ENCODE results near the gene MEF2A. TPM values are rescaled to one million over a fixed set of nuclear protein-coding genes. Genes with fewer than 3 reads are reported as not detected.

MEF2A gene
- polyA plus RNA-seq, 1 donor, result 56.4 TPM

DNA sequence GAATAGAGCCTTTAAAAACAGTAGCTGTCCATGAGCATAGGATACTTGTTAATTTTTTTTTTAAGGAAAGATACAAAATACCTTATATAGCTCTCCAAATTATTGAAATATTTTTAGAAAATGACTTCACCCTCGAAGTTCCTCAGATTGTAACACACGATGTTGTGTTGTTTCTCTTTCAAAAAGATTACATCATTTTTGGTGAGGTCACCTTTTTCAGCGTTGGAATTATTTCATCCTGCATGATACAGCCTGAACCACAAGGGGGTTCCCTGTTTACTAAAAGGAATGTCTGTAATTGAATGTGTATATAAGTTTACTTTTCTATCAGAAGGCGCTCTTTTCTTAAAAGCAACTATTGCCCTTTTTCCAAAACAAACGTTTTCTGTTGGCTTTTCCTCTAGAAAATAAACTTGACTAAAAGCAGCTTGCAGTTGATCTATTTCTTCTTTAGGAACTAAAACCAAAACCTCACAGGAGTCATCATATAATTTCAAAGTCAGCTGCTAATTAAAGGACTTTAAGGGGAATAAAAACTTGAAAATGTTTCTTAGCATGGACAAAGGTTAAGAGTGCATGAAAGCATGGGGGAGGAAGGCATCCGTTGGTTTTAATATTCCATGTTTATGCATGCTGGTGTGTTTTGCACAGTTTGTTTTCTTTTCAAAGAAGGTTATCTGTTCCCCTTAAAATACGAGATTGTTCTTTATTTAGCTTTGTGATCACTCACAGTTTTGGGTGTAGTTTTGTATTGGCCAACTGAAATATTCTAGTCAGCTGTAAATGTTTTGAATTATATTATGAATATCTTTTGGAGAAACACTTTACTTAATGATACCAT, 138.0 kb downstream of the MEF2A start:
- no peak for DNase-seq (ENCODE audit: low read depth)

DNA sequence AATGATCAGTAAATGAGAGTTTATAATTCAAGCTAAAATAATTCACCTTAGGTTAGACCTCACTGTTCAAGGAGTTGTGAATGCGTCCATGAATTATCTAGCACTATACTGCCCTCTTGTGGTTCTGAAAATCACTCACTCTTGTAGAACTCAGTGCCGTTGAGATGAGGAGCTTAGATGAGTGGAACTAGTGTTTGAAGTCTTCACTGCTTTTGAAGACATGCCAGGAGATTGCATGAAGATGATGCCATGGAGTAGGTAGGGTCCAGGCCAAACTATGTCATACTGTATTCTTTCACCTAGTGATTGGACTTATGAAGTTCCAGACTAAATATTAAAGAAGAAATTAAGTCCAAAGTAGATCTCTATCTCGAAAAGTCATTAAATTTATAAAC, 138.7 kb downstream of the MEF2A start:
- peak; percentile 85 for DNase-seq (ENCODE audit: low read depth)

DNA sequence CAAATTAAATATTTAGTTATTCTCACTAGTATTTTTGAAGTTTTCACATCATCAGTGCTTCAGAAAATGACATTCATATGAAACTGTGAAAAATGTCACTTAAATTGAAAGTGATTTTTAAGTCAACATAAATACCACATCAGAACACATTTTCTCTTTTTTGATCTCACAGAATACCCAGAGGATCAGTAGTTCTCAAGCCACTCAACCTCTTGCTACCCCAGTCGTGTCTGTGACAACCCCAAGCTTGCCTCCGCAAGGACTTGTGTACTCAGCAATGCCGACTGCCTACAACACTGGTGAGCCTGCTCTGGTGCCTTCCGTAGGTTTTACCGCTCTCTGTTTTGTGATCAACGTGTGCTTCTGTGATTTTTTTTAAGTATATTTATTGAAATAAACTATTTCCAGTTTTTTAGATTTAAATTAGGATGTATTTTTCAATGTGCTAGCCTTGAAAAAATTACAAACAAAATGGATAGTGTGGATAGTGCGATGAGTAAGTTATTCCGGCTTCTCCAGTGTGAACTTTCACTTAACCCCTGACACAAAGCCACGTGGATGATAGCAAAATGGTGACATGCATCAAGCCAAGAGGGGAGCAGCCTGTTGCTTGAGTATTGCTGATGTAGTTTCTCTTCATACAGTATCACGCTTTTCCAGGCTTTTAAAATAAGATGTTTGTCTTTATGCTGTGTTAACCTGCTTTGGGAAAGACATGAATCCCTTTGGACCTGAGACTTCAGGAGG, 140.9 kb downstream of the MEF2A start:
- DNase-seq (ENCODE audit: low read depth), result no peak

DNA sequence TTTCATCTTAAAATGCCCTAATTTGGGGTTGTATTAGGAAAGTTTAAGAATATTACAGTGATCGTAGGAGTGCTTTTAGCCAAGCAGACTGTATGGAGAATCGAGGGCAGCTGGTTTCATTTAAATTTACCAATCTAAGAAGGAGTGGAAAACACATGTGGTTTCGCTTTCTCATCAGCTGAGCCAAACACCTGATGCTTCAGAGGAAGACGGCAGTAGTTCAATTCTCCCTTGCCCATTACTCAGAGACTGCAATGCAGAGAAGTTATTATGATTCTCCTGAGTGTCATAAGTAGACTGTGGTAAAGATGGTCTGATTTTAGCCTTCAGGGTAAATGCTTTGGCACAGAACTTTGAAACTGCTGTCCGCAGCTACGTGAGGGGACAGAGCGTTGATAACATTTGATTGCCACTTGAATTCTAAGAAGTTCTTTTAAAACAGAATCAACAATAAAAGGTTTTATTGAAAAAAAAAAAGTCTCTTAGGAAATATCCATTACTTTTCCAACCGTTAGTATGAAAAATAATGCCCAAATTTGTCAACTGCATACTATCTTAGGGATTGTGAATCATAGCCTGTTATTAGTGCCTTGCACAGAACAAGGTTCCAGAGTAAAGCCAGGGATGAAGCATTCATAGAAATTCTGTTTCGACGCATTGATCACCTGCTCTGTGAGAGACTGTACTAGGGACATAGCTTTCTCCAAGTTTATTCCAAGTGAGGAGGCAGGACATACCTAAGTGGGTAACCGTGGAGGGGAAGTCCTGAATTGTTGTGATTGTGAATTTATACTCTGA, 141.9 kb downstream of the MEF2A start:
- no peak for DNase-seq (ENCODE audit: low read depth)

DNA sequence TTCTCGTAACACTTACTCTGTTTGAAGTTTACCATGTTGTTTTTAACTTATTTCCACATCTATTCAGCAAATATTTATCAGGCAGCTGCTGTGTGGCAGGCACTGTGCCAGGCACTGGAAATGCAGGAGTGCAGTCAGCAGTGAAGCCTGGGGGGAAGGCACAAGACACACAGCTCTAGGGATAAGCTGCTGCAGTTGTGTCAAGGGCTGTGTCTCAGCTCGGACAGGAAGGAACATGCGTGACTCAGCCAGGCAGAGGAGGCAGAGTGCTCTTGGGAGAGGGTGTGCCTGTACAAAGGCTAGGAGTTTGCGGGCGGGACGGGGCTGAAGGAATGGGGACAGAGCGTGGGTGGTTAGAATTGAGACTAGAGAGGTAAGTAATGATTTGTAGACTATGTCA, 142.8 kb downstream of the MEF2A start:
- no peak for DNase-seq (ENCODE audit: low read depth)

DNA sequence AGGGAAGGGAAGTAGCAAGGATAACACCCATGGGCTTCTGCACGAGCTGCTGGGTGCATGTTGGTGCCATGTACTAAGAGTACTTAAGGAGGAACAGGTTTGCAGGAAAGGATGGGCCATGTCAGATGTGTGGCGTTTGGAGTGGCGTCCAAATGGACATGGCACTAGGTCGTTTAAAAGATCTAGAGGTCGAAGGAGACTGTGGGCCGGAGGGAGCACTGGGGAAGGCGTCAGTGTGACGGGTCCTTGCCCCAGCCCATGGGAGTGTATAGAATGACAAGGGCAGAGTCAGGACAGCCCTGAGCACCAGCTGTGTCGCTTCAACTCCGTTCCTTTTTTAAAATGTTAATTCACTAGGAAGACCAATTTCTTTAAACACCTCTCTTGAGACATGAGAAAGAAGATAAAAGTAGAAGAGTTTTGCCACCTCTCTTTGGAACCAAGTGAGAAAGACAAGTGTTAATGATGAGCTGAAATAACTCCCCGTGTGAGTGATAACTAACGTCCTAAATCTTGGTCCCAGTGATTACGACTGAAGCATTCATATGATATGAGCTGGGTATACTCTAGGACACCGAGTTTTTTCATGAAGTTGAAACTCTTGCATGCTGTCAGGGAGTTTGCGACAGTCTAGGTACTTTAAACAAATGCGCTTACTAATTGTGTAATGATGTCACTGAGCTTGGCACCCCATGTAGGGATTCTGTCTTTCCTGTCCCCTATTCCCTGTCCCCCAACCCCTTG, 143.6 kb downstream of the MEF2A start:
- no peak for DNase-seq (ENCODE audit: low read depth)

DNA sequence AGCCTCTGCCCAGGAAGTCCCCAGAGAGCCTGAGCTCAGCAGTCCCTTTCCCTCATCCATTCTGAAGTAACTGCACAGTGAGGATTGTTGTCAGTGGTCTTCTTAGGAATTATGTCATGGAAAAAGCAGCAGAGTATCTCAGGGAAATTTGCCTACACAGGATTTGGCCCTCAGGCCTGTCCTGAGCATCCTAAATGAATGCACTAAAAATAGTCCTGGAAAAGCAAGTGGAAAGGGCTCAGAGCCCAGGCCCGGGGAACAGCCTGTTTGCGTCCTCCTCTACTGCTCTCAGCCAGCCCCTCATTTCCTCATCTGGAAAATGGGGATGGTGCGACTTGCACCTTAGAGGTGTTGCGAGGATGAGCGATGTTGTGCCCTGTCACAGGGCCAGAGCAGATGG, 145.8 kb downstream of the MEF2A start:
- no peak for DNase-seq (ENCODE audit: low read depth)

DNA sequence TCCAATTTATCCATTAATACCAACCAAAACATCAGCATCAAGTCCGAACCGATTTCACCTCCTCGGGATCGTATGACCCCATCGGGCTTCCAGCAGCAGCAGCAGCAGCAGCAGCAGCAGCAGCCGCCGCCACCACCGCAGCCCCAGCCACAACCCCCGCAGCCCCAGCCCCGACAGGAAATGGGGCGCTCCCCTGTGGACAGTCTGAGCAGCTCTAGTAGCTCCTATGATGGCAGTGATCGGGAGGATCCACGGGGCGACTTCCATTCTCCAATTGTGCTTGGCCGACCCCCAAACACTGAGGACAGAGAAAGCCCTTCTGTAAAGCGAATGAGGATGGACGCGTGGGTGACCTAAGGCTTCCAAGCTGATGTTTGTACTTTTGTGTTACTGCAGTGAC, 146.6 kb downstream of the MEF2A start:
- DNase-seq (ENCODE audit: low read depth), result no peak

DNA sequence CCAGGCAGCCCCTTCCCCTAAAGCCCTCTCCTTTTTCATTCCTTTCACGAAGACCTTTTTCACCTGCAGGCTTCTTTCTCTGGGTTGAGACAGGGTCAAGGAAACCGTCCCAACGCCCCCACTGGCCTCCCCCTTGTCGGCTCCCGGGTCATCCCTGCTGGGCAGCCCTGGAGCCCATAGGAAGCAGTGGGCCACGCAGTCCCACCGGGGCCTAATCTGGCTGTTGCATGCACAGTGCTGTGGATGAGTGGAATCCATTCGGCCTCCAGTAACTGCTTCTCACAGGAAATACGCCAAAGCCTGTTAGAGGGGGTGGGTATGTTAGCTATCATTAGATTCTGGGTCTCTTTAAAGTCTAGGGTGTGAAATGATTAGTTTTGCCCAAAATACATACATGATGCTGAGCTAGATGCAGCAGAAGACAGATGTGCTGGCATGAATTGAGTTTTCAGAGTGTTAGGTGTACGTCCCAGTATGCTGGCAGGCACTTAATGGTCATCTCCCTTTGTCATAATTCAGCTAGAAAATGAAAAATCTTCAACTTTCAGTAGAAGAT, 150.8 kb downstream of the MEF2A start:
- DNase-seq (ENCODE audit: low read depth), result no peak

DNA sequence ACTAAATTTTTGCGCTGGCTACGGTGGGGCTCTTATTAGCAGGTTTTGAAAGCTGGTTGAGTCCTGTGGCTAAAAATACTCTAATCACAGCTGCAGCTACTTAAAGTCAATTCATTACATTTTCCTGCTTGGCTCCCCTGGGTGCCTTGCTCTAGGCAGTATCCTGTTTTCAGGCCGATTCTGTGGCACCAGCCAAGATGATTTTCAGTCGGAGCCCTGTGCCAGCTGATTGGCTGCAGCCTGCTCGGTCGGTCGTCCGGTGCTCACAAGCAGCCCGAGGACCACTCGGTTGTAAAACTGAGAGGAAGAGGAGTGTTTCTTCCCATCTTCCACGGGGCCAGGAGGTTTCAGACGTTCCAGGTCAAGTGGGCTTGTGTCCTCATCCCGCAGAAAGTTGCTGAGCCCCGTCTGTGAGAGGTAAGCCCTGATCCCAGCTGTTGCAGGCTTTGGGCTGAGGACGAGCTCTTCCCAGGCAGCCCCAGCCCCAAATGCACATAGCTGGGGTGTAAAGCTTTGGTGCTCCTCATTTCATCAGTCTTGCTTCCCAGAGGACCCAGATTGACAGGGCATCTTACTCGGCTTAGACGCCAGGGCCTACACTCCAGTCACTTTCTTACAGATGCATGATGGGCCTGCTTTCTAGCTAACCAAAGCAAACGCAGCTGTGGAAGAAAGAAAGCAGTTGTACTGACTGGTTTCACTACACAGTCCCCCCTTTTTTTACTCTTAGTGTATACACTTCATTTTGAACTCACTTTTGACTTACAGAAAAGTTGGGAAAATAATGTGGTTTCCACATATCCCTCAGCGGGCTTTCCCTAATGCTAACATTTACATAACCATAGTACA, 151.6 kb downstream of the MEF2A start:
- DNase-seq (ENCODE audit: low read depth), result no peak

DNA sequence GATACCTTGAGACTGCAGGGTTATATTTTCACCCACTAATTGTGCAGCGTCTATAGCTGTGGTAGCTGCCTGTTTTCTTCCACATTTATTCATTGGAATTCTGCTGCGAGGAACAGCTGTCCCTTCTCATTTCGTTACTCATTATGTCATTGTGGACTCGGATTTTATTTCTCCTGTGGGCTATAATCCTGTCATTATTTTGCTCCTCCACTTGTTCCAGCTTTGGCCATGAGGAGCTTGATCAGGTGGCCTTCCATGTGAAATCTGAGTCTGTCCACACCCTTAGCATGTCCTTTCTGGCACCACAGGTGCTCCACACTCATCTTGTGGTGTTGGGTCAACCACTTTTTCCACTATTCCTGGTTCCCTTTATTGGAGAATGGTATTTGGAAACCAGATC, 152.6 kb downstream of the MEF2A start:
- DNase-seq (ENCODE audit: low read depth), result no peak

DNA sequence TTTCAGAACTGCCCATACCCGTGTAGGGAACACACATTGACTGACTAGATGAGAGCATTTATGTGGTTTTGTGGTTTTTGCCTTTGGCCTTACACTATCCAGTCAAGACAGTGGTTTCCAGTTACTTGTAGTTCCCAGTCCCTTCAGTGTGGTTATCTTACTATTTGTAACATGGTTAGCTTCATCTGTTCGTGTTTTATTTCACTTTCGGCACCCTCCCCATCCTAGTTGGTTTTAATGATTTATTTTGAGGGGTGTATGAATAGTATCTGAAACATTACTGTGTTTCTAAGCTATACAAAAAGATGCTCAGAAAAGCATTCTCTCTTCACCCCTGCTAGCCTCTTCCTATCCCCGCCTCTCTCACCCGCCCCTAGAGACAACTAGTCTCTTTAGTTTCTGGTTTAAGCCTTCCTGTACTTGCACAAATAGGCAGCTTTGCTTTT, 153.3 kb downstream of the MEF2A start:
- no peak for DNase-seq (ENCODE audit: low read depth)

DNA sequence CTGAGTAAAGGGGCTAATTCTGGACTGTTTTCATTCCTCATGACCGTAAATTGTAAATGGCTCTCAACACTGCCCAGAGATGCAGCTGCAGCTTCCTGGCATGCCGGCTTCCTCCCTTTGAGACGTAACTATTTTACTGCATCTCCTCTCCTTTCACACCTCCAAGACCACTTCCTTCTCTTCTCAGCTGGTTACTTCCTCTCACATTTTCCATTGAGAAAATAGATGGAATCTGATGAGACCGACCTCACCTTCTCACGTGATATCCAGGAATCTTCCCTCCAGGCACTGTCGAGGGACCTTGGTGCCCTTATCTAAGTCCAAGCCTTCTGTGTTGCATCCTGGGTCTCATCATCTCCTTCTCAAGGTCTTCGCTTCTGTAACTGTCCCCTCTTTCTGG, 154.7 kb downstream of the MEF2A start:
- no peak for DNase-seq (ENCODE audit: low read depth)

DNA sequence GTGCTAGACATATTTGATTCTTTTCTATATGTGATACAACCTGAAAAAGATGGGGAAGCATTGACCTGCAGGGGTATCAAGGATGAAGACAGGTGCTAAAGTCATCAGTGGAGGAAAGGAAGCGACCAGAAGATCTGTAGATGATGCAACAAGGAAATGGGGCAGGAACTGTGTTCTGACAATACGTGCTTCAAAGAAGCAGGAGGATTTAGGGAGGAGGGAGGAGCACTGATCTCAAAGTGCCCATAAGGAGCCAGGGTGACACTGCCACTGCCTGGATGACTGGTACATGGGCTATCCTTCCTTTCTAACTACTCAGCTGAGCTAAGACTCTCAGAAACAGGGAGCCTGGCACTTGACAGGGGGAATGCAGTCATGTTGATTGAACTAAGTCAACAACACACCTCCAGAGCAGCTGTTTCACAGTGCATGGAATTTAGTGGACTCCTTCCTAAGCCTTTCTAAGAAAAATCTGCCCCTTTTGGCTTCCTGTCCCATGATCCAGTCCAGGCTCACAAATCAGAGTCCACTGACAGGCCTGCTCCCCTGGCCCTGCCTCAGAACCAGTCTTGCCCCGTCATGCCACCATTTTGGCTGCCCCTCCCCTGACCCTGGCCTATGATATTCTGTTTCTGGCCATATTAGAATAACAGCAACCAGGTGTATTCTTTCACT, 155.5 kb downstream of the MEF2A start:
- DNase-seq (ENCODE audit: low read depth), result no peak

DNA sequence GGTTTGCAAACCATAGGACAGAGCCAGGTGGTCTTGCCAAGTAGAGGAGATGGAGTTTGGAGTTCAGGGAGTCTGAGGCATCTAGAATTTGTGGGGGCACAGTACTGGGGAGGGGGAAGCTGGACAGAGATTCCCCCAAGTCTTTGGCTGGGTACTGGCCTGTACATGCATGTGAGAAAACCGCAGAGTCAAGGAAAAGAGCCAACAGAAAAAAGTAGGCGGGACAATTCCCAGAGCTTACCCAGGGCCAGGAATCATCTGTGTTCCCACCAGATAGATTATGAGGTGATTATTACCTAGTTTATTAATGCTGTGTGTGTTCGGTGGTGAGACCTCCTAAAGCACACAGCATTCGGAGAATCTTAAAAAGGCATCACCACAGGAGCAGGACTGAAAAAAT, 156.1 kb downstream of the MEF2A start:
- DNase-seq (ENCODE audit: low read depth), result no peak

DNA sequence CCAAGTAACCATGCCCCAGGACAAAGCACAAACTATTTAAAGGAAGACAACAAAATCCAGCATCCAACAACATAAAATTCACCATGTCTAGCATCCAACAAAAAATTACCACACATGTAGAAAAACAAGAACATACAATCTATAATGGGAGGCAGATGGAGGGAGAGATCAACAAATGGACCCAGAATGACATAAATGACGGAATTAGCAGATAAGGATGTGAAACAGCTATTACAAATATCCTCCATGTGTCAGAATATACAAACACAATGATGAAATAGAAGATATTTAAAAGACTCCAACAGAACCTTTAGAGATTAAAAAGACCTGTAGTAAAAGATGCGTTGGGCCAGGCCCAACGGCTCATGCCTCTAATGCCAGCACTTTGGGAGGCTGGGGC, 156.6 kb downstream of the MEF2A start:
- no peak for DNase-seq (ENCODE audit: low read depth)

DNA sequence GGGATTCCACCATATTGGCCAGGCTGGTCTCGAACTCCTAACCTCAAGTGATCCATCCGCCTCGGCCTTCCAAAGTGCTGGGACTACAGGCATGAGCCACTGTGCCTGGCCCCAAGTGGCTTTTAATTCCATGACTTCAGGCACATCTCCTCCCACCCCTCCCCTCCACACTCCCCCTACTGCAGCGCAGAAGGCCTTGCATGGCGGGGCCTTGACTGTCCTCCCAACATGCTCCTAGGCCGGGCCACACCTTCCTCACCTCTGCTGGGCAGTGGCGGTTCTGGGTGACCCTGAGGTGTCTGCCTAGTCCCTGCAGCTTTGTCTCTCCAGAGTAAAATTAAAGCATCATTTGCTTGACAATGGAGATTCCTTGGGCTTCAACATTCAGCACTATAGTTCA, 160.5 kb downstream of the MEF2A start:
- DNase-seq (ENCODE audit: low read depth), result no peak

DNA sequence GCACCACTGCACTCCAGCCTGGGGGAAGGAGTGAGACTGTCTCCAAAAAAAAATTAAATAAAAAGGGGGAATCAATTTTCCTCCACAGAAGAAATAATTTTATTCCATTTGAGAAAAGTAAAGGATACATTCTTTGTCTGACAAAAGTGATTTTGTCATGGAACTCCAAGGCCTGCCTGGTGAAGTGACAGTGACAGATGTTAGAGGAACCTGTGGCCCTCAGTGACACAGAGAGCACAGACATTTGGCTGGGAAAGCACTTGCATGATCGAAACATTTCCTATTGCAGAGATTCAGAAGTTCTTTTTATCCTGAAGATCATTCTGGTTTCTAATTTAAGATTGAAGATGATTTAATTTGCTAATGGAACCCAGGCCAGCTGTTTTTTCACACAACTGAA, 161.5 kb downstream of the MEF2A start:
- DNase-seq (ENCODE audit: low read depth), result no peak

DNA sequence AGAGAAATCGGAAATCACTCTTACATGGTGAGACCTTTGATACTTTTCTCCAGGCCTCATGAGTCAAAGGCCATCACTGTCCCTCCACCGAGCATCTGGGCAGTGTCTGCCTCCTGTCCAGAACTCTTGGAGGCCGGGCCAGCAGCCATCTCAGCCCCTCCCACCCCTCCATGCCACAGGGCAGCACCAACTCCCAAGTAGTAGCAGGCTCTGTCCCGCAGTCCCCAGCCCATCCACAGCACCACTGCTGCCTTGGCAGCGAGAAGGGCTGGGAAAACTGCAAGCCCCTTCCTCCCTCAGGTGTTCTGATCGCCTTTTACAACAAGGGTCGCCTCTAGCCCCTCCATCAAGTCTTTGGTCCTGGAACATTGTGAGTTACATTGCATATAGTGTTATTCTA, 161.9 kb downstream of the MEF2A start:
- DNase-seq (ENCODE audit: low read depth), result no peak

DNA sequence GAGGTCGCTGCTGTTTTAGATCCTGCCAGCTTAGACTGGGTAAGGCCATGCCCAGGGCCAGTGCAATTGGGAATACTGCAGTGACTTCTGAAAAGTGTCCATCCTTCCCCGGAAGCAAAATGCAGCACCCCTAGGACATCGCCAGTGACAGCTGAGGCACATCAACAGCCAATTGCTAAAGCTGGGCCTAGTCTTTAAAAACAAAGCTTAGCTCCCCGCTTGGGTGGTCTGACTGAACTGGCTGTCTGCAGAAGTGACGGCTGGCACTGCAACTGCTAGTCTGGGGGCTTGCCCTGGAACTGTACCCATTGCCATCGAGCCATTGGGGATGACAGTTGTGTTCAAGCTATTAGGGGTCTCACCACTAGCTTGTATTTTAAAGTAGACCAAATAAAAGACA, 163.1 kb downstream of the MEF2A start:
- DNase-seq (ENCODE audit: low read depth), result no peak
